GM23248 (cell line): Measurements from ENCODE around the gene SOX13. TPM values are rescaled to one million over a fixed set of nuclear protein-coding genes. Genes with fewer than 3 reads are reported as not detected.
A peak's percentile ranks its signal among the peaks of the same experiment; 100 is the strongest.

ENCODE experiments used
- DNase-seq: peaks from one replicate; pipeline ENCODE4 v3.0.0-alpha.2; 2015
- H2AFZ ChIP-seq: fragments of 200-600 bp; sonication (generic); 2 replicates; pipeline ENCODE4 v1.6.1; 2016; ENCODE audit warnings: antibody characterized with exemption
- H3F3A ChIP-seq: fragments of 200-600 bp; sonication (generic); 2 replicates; pipeline ENCODE4 v1.6.1; 2016; ENCODE audit warnings: mild to moderate bottlenecking, antibody characterized with exemption, mixed run types; ENCODE audit not compliant: insufficient read depth
- H3K27ac ChIP-seq: fragments of 200-600 bp; sonication (generic); 2 replicates; pipeline ENCODE4 v1.5.1; 2016; ENCODE audit warnings: mild to moderate bottlenecking
- H3K27me3 ChIP-seq: fragments of 200-600 bp; sonication (generic); replicated peaks from 2 replicates; pipeline ENCODE4 v1.6.1; 2016; ENCODE audit warnings: mild to moderate bottlenecking; ENCODE audit not compliant: insufficient read depth
- H3K36me3 ChIP-seq: fragments of 200-600 bp; sonication (generic); 2 replicates; pipeline ENCODE4 v1.6.1; 2016; ENCODE audit warnings: low read depth, mild to moderate bottlenecking
- H3K4me1 ChIP-seq: fragments of 200-600 bp; sonication (generic); 2 replicates; pipeline ENCODE4 v1.6.1; 2016; ENCODE audit warnings: mild to moderate bottlenecking; ENCODE audit not compliant: insufficient read depth
- H3K4me2 ChIP-seq: fragments of 200-600 bp; sonication (generic); one replicate; pipeline ENCODE4 v1.6.1; 2016; ENCODE audit warnings: mild to moderate bottlenecking; ENCODE audit not compliant: unreplicated experiment
- H3K4me3 ChIP-seq: fragments of 200-600 bp; sonication (generic); 2 replicates; pipeline ENCODE4 v1.5.1; 2016; ENCODE audit warnings: mild to moderate bottlenecking
- H3K79me2 ChIP-seq: fragments of 200-600 bp; sonication (generic); 2 replicates; pipeline ENCODE4 v1.6.1; 2016; ENCODE audit warnings: mild to moderate bottlenecking; ENCODE audit not compliant: insufficient read depth
- H3K9ac ChIP-seq: fragments of 200-600 bp; sonication (generic); 2 replicates; pipeline ENCODE4 v1.6.1; 2016; ENCODE audit warnings: mild to moderate bottlenecking
- H3K9me2 ChIP-seq: fragments of 200-600 bp; sonication (generic); 2 replicates; pipeline ENCODE4 v1.6.1; 2016; ENCODE audit warnings: mixed run types, mild to moderate bottlenecking, moderate library complexity; ENCODE audit not compliant: insufficient read depth
- H3K9me3 ChIP-seq: fragments of 200-600 bp; sonication (generic); one replicate; pipeline ENCODE4 v1.6.1; 2017; ENCODE audit warnings: low read depth
- H4K20me1 ChIP-seq: fragments of 200-600 bp; sonication (generic); 2 replicates; pipeline ENCODE4 v1.6.0; 2016; ENCODE audit not compliant: insufficient read depth
- EZH2 ChIP-seq: fragments of 200-600 bp; sonication (generic); IDR thresholded peaks from 2 replicates; pipeline ENCODE4 v1.6.1; 2018; ENCODE audit warnings: antibody characterized with exemption, mild to moderate bottlenecking; ENCODE audit not compliant: insufficient read depth, poor library complexity, severe bottlenecking
- EZH2phosphoT487 ChIP-seq: fragments of 200-600 bp; sonication (generic); IDR thresholded peaks from 2 replicates; pipeline ENCODE4 v1.6.1; 2018; ENCODE audit warnings: antibody characterized with exemption, moderate library complexity, mild to moderate bottlenecking, low read depth; ENCODE audit not compliant: insufficient read depth
- WGBS, 2 experiments: methylation state at CpG; one replicate each; pipeline ENCODE4 v1.1.6; 2015 to 2017; ENCODE audit warnings: low lambda C conversion rate in 2 of 2, low coverage in 1 of 2; ENCODE audit errors: missing lambda C conversion rate in 2 of 2; 5-methylcytosine and 5-hydroxymethylcytosine counted together
- in situ Hi-C: fragments of 300-500 bp; cut with MboI; formaldehyde crosslinking; loops from 2 replicates; pipeline ENCODE4 v1.15.0; 2020
- polyA plus RNA-seq: library from polyadenylated mRNA; unstranded; fragments of >200 nt; fragmentation: Nextera tagmentation; extraction: Ambion mirVana; gene quantifications from 2 replicates; pipeline ENCODE4 v1.2.1, GENCODE V29; 2016
- total RNA-seq: library from RNA; depleted of rRNA; stranded (reverse); fragments of >200 nt; shearing (Covaris generic); gene quantifications from 2 replicates; pipeline ENCODE4 v1.2.3, GENCODE V29; 2014

SOX13 gene
- total and polyA plus RNA-seq, 2 experiments from 2014 or later, result 3.0 to 5.5 TPM

GRCh38 chr1:204127597-204128242 lies 54.8 kb downstream of the SOX13 start:
- 9 to 17% methylated on average over 5 of the region's 5 CpGs for WGBS, 2 experiments
- no peaks in the 10 kb centered on the region for H3K27me3 ChIP-seq

GRCh38 chr1:204128464-204128963 lies 55.6 kb downstream of the SOX13 start:
- peak overlapping the region; percentile 14; the same call in 1 of the 2 replicates for H2AFZ ChIP-seq
- no peak overlapping the region for H3K4me2 ChIP-seq
- H4K20me1 ChIP-seq, result no peaks in the 10 kb centered on the region
- no peaks in the 10 kb centered on the region; the same call in 1 of the 2 replicates for H3K36me3 ChIP-seq
- TF ChIP-seq EZH2phosphoT487, result no peak
- TF ChIP-seq EZH2, result no peak
- peaks cover 34% of the 10 kb centered on the region for H3K4me1 ChIP-seq
- H3K27me3 ChIP-seq, result no peaks in the 10 kb centered on the region
- peaks cover 29% of the 10 kb centered on the region for H3F3A ChIP-seq
- H3K27ac ChIP-seq, result peak overlapping the region; percentile 6; the same call in 1 of the 2 replicates
- peak overlapping the region; percentile 48; the same call in 1 of the 2 replicates for H3K9ac ChIP-seq
- no peaks in the 10 kb centered on the region for H3K9me2 ChIP-seq
- H3K9me3 ChIP-seq, result no peaks in the 10 kb centered on the region
- in situ Hi-C loops, result loop anchor here (5.0 kb wide), 1 partner anchor 266 kb away; the partner anchor contains the start of gene SNRPE
- WGBS, 2 experiments, result 69 to 73% methylated on average over 4 of the region's 4 CpGs
- H3K4me3 ChIP-seq, result no peak overlapping the region
- no peaks in the 10 kb centered on the region for H3K79me2 ChIP-seq
- peak; percentile 30 for DNase-seq

More at GRCh38 chr1:204127597-204128242, 54.8 kb downstream of the SOX13 start:
- 0 out of 2 replicates have a peak overlapping the region, but pooled peaks have one; percentile 12 for H3K9ac ChIP-seq
- H3F3A ChIP-seq, result peaks cover 29% of the 10 kb centered on the region
- H3K36me3 ChIP-seq, result no peaks in the 10 kb centered on the region; the same call in 1 of the 2 replicates
- H3K27ac ChIP-seq, result peak overlapping the region; percentile 29
- H3K9me2 ChIP-seq, result no peaks in the 10 kb centered on the region
- in situ Hi-C loops, result loop anchor here (5.0 kb wide), 1 partner anchor 265 kb away; the partner anchor contains the start of gene SNRPE
- no peak overlapping the region for H3K4me3 ChIP-seq
- H4K20me1 ChIP-seq, result no peaks in the 10 kb centered on the region
- H3K79me2 ChIP-seq, result no peaks in the 10 kb centered on the region
- peak overlapping the region; percentile 16 for H3K4me2 ChIP-seq
- H3K9me3 ChIP-seq, result no peaks in the 10 kb centered on the region
- H2AFZ ChIP-seq, result no peak overlapping the region
- no peak for TF ChIP-seq EZH2
- no peak for TF ChIP-seq EZH2phosphoT487
- peaks cover 34% of the 10 kb centered on the region for H3K4me1 ChIP-seq
- peak; percentile 94 for DNase-seq

DNA sequence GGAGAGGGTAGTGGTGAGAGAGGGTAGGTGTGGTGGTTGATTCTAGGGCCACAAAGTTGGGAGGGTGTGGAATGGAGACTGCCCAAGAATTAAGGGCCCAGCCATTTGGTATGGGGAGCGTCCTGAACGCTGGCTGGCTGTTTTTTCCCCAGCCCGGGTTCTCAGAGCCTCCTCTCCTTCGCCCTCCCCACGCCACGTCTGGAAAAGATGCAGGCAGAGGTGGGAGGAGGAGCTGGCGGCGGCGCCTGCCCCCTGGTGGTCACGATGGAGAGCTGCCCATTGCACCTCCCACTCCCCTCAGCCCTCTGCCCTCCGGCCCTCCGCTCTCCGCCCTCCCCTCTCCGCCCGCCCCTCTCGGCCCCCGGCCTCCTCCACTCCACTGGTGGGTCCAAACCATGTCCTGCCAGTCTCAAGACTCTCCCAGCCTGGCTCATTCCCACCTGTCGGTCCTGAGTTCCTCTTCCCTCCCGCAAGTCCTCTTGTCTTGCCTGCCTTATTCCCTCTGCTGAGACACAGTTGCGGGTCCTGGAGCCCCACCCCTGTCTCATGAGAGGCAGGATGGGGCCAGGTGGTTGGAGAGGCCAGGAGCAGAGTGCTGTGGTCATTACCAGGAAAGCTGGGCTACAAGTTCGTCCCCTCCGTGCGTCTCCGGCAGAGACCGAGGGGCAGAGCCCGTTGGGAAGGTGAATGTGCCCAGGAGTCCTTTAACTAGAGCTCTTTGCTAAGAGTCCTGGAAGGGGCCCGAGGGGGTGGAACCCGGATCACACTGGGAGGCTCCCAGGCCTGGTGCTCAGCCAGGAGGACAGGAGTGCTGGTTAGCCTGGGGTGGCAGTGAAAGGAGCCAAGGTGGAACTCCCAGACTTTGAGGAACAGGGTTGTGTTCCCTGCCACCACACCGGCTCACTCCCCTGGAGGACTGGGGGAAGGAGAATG lies 56.3 kb downstream of the SOX13 start:
- peak overlapping the region; percentile 41 for H3K4me2 ChIP-seq
- H3K79me2 ChIP-seq, result no peaks in the 10 kb centered on the region
- in situ Hi-C loops, result loop anchor here (5.0 kb wide), 1 partner anchor 267 kb away; the partner anchor contains the start of gene SNRPE
- H3K9ac ChIP-seq, result peak overlapping the region; percentile 48; the same call in 1 of the 2 replicates
- no peaks in the 10 kb centered on the region for H3K36me3 ChIP-seq
- no peak for TF ChIP-seq EZH2
- no peak for TF ChIP-seq EZH2phosphoT487
- no peaks in the 10 kb centered on the region for H4K20me1 ChIP-seq
- DNase-seq, result peak; percentile 87
- no peak overlapping the region for H3K4me3 ChIP-seq
- peaks cover 29% of the 10 kb centered on the region for H3F3A ChIP-seq
- WGBS, 2 experiments, result 11 to 15% methylated on average over 20 to 29 of the region's 29 CpGs
- peak overlapping the region; percentile 14; the same call in 1 of the 2 replicates for H2AFZ ChIP-seq
- no peaks in the 10 kb centered on the region for H3K9me3 ChIP-seq
- peak overlapping the region; percentile 6; the same call in 1 of the 2 replicates for H3K27ac ChIP-seq
- no peaks in the 10 kb centered on the region for H3K27me3 ChIP-seq
- H3K9me2 ChIP-seq, result no peaks in the 10 kb centered on the region
- H3K4me1 ChIP-seq, result peaks cover 34% of the 10 kb centered on the region

GRCh38 chr1:204130178-204130577 lies 57.3 kb downstream of the SOX13 start:
- H3K9me3 ChIP-seq, result no peaks in the 10 kb centered on the region
- peaks cover 34% of the 10 kb centered on the region for H3K4me1 ChIP-seq
- H3K79me2 ChIP-seq, result no peaks in the 10 kb centered on the region
- peak overlapping the region; percentile 75; the same call in 1 of the 2 replicates for H3K9ac ChIP-seq
- DNase-seq, result peak; percentile 30
- H3K27ac ChIP-seq, result peak overlapping the region; percentile 86; the same call in 1 of the 2 replicates
- H2AFZ ChIP-seq, result no peak overlapping the region
- H3K9me2 ChIP-seq, result no peaks in the 10 kb centered on the region
- H3K36me3 ChIP-seq, result no peaks in the 10 kb centered on the region
- peaks cover 29% of the 10 kb centered on the region for H3F3A ChIP-seq
- WGBS, 2 experiments, result 76% methylated on average over 4 of the region's 4 CpGs
- H3K4me3 ChIP-seq, result no peak overlapping the region
- no peaks in the 10 kb centered on the region for H4K20me1 ChIP-seq
- in situ Hi-C loops, result no loop called here
- TF ChIP-seq EZH2, result no peak
- no peak for TF ChIP-seq EZH2phosphoT487
- H3K4me2 ChIP-seq, result peak overlapping the region; percentile 70
- H3K27me3 ChIP-seq, result no peaks in the 10 kb centered on the region
